ENCODE measurements around the gene CBLN3.

GRCh38 chr14:24428628-24429394 lies 657 bp downstream of the CBLN3 start:
- TF ChIP-seq POLR3A (IDR thresholded peaks at IDR 0.05; ENCODE audit: borderline replicate concordance, extremely low read depth, insufficient read depth, insufficient read length) (no peak), FOXA1 (IDR thresholded peaks at IDR 0.05; ENCODE audit: borderline replicate concordance) (no peak)
